Loucy (cell line): Measurements from ENCODE around the gene ZNF662.

Experiments
- CTCF ChIP-seq: fragments of 200-600 bp; sonication (generic); conservative IDR thresholded peaks from 2 replicates; pipeline ENCODE4 v1.5.1; 2014; ENCODE audit warnings: mild to moderate bottlenecking, antibody characterized with exemption, low read length
- EZH2phosphoT487 ChIP-seq: fragments of 200-600 bp; IDR thresholded peaks from 2 replicates; pipeline ENCODE4 v1.6.1; 2018; ENCODE audit warnings: antibody characterized with exemption, mild to moderate bottlenecking, moderate library complexity, borderline replicate concordance

- TF ChIP-seq CTCF = peak; percentile 74
- TF ChIP-seq EZH2phosphoT487 = no peak
Measured at GRCh38 chr3:42961633-42962032, 55.7 kb downstream of the ZNF662 start.
